Activated CD8-positive, alpha-beta memory T cell treated with anti-CD3 and anti-CD28 coated beads for 24 hours (primary cell): ENCODE results near the gene AZIN2.

ENCODE experiments used
- DNase-seq: peaks from one replicate; pipeline ENCODE4 v3.0.0-alpha.2; 2020

Gene AZIN2

DNA sequence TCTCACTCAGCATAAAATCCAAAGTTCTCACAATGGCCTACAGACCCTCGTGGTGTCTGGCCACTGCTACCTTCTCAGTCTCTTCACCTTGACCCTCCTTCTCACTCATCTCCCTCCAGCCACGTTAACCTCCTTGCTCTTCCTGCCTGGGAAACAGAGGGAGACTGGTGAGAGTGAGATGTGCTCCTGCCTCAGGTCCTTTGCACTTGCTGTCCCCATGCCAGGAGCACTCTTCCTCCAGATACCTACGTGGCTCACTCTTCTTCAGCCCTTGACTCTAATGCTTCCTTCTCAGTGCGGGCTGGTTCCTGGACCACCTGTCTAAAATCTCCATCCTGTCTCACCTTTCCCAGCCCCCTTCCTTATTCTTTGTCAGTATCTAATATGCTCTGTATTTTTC lies 76.2 kb downstream of the AZIN2 start:
- no peak for DNase-seq

DNA sequence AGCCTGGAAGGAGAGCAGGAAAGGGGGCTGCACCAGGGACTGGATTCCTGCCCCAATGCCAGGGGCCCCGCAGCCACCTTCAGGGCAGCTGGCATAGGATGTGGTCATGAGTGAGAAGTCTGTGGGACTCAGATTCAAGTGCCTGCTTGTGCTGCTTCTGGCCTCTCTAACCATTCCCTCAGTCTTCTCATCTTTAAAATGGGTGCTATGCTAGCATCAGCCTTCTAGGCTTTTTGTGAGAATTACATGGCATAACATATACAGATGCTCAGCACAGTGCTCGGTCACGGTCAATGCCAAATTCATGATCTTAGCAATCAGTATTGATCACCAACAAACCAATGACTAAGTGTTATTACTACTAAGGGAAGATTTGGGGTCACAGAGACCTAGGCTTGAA lies 77.4 kb downstream of the AZIN2 start:
- no peak for DNase-seq

DNA sequence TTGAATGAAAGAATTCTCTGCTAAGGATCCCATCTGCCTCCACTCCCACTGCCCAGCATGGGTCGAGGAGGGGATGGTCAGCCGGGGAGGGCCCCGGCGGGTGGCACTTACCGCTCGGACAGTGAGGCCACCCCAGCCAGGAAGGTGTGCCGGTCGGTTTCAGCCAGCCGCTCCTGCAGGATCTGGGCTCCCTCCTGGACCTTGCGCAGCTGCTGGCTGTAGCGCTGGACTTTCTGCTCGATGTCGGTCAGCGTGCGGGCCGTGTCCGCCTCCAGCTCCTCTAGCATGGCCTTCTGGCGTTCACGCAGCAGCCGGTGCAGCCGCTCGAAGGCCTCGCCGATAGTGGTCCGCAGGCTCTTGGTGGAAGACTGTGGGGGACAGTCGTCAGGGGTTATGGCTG lies 78.6 kb downstream of the AZIN2 start:
- DNase-seq = no peak

DNA sequence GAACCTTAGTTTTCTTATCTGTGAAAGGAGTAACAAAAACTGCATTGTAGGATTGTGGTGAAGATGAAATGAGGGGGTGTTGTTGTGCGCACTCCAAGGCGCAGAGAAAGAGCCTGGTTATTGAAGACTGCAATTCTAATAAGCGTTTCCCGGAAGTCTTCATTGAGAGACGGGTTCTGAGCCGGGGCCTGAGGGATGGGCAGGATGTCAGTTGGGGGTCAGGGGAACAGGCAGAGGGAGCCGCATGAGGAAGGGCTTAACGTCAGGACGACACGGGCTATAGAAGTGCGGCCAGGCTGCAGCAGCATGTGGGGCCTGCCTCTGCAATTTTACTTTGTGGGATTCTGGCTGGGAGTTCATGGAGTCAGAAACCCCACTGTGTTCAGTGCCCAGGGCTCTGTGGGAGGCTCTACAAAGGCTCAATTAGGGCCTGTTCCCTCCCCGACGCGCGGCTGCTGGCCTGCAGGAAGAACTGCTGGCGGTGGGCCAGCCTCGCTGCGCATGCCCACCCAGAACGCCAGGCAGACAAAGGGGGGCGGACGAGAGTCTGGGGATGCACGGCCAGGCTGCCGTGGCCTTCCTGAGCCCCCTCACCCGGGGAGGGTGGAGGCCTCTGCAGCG lies 80.2 kb downstream of the AZIN2 start:
- no peak for DNase-seq

DNA sequence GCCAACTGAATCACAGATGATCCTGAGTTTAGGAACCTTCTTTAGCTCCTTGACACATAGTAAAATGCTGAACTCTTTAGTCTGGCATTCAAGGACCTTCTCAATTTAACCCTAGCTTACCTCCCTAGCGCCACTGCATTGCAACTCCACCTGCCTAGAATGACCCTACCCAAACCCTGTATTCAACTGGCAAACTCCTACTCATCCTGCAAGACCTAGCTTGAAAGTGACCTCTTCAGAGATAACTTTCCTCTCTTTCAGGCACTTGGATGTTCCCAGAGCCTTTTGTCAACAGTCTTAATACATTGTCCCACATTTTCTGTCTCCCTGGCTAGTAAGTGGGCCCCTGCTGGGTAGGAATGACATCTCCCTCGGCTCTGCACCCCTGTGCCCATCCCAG lies 81.2 kb downstream of the AZIN2 start:
- DNase-seq = no peak

- DNase-seq = no peak
These were observed 82.9 kb downstream of the AZIN2 start for GRCh38 chr1:33163621-33164519.

DNA sequence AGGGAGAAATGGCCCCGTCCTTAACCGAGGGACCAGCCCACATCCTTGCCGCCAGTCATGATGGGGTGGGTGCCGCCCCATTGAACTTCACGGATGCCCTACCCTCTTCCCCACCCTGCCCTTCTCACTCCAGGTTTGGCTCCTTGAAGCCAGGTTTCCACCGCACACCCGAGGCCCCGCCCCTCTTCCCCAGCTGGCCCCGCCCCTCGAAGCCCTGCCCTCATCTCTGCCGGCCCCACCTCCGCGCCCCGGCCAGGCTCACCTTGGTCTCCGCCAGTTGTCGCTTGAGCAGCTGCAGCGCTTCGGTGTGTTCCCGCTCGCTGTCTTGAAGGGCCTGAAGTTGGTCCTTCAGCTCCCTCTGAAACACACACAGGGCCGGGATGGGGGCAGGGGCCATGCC lies 84.3 kb downstream of the AZIN2 start:
- no peak for DNase-seq

DNA sequence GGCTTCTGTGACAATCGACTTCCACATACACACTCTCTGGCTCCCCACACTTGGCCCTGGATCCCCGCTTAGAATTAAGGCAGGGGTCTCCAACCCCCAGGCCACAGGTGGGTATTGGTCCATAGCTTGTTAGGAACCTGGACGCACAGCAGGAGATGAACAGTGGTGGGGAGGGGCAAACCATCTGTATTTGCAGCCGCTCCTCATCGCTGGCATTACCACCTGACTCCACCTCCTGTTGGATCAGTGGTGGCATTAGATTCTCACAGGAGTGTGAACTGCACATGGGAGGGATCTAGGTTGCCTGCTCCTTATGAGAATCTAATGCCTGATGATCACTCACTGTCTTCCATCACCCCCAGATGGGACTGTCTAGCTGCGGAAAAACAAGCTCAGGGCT lies 84.9 kb downstream of the AZIN2 start:
- DNase-seq = no peak

DNA sequence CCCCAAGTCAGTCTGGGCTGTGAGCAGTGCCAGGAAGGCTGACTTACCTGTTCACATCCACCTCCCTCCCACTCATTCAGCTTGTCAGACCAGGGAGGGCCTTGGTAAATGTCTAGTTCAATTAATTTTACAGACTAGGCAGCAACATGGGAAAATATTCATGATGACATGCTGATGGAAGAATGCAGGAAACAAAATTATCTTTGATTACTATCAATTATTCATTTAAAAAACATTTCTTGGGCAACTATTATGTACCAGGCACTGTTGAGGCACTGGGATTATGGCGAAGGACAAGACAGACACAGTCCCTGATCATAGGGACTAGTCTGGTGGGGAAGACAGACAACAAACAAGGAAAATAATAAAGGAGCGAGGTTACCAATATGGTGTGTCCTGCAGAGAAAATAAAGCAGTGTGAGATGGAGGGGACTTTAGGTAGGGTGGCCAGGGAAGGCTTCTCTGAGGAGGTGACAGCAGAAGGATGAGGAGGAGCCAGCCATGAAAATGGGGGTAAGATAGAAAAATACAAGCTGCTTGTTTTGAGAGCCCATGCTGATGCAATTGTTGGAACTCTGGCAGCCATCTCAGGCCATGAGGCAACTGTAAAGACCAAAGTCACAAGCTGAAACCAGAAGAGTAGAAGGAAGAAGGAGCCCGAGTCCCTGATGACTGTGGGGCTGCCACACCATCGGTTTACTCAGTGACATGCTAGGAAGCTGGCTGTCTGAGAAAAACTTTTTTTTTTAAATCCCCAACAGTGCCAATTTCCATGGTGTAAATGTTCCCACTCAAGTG lies 86.9 kb downstream of the AZIN2 start:
- no peak for DNase-seq

- DNase-seq = no peak
These were observed 87.8 kb downstream of the AZIN2 start for GRCh38 chr1:33168556-33169289.

DNA sequence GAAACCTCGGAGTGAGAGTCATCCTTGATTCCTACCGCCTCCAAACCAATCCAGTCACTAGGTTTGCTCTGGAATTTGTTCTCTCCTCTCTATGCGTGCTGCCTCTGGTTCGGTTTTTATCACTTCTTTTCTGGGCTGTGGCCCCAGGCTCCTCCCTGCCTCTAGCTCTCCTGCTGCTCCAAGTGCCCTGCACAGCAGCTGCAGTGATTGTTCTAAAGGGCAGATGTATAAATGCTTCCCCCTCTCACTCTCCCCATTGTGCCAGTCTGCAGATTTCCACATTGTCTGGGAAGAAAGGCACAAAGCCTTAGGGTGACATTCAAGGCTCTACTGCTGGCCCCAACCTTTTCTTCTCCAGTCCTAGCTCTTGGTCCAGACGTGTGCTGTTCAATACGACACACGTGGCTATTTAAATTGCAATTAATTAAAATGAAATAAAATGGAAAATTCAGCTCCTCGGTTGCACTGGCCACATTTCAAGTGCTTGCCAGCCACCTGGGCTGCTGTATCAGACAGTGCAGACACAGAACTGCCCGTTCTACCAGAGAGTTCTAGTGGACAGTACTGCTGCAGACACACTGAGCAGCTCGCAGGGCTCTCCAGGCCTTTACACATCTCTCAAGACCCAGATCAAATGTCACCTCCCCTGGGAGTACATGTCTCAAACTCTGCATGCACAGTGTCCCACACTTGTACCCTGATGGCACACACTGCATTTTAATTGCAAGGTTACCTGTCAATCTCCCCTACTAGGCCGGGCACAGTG lies 88.5 kb downstream of the AZIN2 start:
- no peak for DNase-seq
